ENCODE results near the gene COL5A1. TPM values are rescaled to one million over a fixed set of nuclear protein-coding genes. Genes with fewer than 3 reads are reported as not detected.
"Not testable (repeated sequence)": the region's sequence is repeated elsewhere in the genome, so short reads cannot be mapped to it uniquely, and the experiment has no call there.

COL5A1 gene
- polyA plus RNA-seq, 5 donors, result 130 to 279 (median 160) TPM

- no peak for DNase-seq
These were observed 14.2 kb downstream of the COL5A1 start for GRCh38 chr9:134655586-134656333.

GRCh38 chr9:134656334-134657006, 14.9 kb downstream of the COL5A1 start:
- DNase-seq, result no peak

- DNase-seq, result no peak
These were observed 16.2 kb downstream of the COL5A1 start for GRCh38 chr9:134657666-134658377.

- no peak for DNase-seq
These were observed 16.9 kb downstream of the COL5A1 start for GRCh38 chr9:134658378-134658955.

- no peak for DNase-seq
These were observed 18.1 kb downstream of the COL5A1 start for GRCh38 chr9:134659688-134660131.

GRCh38 chr9:134660407-134660806, 18.8 kb downstream of the COL5A1 start:
- DNase-seq, result no peak

GRCh38 chr9:134661299-134661698, 19.7 kb downstream of the COL5A1 start:
- DNase-seq, result no peak

GRCh38 chr9:134661791-134662142, 20.2 kb downstream of the COL5A1 start:
- DNase-seq, result no peak

GRCh38 chr9:134662143-134662876, 20.7 kb downstream of the COL5A1 start:
- no peak for DNase-seq

GRCh38 chr9:134663084-134663483, 21.5 kb downstream of the COL5A1 start:
- no peak for DNase-seq

GRCh38 chr9:134663753-134664415, 22.3 kb downstream of the COL5A1 start:
- DNase-seq, result no peak

GRCh38 chr9:134664446-134664845, 22.8 kb downstream of the COL5A1 start:
- no peak for DNase-seq

GRCh38 chr9:134666208-134666607, 24.6 kb downstream of the COL5A1 start:
- no peak for DNase-seq

- no peak for DNase-seq
These were observed 25.2 kb downstream of the COL5A1 start for GRCh38 chr9:134666831-134667230.

GRCh38 chr9:134668977-134669376, 27.4 kb downstream of the COL5A1 start:
- not testable (repeated sequence) for DNase-seq

- no peak for DNase-seq
These were observed 27.9 kb downstream of the COL5A1 start for GRCh38 chr9:134669399-134669955.

- DNase-seq, result no peak
These were observed 28.5 kb downstream of the COL5A1 start for GRCh38 chr9:134670042-134670525.

GRCh38 chr9:134670851-134671281, 29.3 kb downstream of the COL5A1 start:
- DNase-seq, result no peak

GRCh38 chr9:134671341-134672113, 29.9 kb downstream of the COL5A1 start:
- DNase-seq, result no peak

- no peak for DNase-seq
These were observed 34.8 kb downstream of the COL5A1 start for GRCh38 chr9:134676361-134676760.

Data from right lung (tissue), 5 donors.